ENCODE measurements around the gene AKAP7. TPM values are rescaled to one million over a fixed set of nuclear protein-coding genes. Genes with fewer than 3 reads are reported as not detected.
"Not testable (repeated sequence)": the region's sequence is repeated elsewhere in the genome, so short reads cannot be mapped to it uniquely, and the experiment has no call there.

The AKAP7 gene
- total RNA-seq, 1 experiment from 2014 or later: 12.8 TPM

DNA sequence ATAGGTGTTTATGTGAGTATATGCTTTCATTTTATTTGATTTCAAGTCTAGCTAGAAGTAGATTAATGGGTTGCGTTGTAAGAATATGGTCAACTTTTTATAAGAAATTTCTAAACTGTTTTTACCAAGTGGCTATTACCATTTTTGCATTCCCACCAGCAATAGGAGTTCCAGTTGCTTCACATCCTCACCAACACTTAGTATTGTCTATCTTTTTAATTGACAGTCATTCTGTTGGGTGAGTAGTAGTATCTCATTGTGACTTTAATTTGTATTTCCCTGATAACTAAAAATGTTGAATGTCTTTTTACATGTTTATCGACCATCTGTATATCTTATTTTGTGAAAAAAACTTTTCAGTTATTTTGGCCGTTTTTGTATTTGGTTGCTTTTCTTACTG, 135.3 kb downstream of the AKAP7 start:
- DNase-seq (ENCODE audit: low read depth): no peak
- in situ Hi-C loops (cut with HindIII; ENCODE audit: low pct_unique_long_range_greater_than_20kb, low sequenced_read_pairs): no loop called here

DNA sequence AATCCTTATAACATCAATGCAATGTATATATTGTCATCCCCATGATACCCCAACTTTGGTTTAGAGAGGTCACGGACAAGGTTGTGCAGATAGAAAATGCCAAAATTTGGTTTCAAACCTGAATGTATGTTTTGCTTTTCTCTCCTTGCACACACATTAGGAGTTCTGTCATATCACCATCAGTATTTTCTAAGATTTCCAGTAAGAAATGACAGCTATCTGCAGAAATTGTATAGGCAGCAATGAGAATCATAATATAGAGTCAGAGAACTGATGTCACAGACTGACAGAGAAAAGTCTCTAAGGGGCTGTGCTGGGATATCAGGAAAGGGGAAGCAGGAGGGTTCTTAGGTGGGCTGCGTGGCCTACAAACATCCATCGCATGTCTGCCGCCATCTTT, 140.0 kb downstream of the AKAP7 start:
- DNase-seq (ENCODE audit: low read depth): no peak
- in situ Hi-C loops (cut with HindIII; ENCODE audit: low pct_unique_long_range_greater_than_20kb, low sequenced_read_pairs): no loop called here

DNA sequence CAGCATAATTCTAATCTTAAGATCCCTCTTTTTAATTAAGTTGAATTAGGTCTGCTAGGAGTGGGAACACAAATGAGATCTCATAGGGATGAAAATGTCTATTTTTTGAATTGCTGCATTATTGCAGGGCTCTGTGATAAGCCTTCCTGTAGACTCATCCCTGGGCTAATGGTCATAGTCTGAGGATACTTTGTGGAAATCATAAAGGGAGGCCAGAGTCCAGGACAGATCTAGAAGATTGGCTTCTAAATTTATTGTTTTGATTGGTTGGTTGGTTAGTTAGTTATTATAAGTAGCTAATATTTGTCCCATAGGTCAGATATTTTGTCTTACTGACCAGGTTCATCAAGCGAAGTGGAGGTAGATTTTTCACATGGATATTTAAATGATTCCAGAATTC, 142.3 kb downstream of the AKAP7 start:
- in situ Hi-C loops (cut with HindIII; ENCODE audit: low pct_unique_long_range_greater_than_20kb, low sequenced_read_pairs): no loop called here
- DNase-seq (ENCODE audit: low read depth): no peak

DNA sequence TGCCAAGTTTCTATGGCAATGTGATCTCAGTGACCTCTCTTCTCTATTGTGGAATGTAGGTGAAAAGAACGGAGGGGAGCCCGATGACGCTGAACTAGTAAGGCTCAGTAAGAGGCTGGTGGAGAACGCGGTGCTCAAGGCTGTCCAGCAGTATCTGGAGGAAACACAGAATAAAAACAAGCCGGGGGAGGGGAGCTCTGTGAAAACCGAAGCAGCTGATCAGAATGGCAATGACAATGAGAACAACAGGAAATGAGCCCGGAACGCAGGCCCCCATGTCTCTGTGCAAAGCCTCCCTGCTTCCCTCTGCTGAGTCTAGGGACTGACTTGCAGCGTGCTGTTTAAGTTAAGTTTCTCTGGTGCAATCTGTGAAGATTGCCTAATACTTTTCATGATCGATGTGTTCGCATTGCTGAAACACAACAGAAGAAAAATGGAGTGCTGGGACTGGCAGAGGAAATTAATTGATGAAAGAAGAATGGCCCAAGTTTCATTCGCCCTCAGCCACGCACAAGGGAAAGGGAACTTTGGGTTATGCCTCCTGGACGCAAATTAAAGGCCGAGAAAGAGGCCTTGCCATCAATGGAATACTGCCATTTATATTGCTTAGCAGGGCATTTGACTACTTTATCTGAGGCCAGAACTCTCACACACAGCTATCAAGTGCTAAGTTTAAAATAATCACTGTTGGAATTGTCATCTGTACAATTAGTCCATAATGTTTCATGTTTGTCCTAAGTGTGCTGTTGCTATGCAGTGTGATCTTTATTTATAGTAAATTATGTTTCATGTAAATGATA, 146.4 kb downstream of the AKAP7 start:
- no peak for DNase-seq (ENCODE audit: low read depth)
- in situ Hi-C loops (cut with HindIII; ENCODE audit: low pct_unique_long_range_greater_than_20kb, low sequenced_read_pairs): no loop called here

DNA sequence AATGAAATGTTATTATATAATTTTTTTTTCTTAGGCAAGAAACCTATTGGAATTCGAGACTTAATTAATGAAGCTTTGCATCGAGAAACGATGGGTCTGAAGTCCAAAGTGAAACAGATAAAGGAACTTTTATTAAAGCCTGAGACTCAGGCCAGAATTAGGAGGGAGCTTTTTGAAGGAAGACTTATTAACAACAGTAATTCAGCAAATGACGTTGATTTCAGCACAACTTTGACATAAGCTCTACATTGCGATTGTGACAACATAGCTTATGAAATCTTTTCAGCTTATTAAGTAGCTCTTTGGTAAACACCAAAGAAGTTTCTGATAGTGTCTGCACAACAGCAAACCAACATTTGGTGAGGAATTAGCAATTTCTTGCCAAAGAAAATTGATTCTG, 147.1 kb downstream of the AKAP7 start:
- in situ Hi-C loops (cut with HindIII; ENCODE audit: low pct_unique_long_range_greater_than_20kb, low sequenced_read_pairs): no loop called here
- no peak for DNase-seq (ENCODE audit: low read depth)

DNA sequence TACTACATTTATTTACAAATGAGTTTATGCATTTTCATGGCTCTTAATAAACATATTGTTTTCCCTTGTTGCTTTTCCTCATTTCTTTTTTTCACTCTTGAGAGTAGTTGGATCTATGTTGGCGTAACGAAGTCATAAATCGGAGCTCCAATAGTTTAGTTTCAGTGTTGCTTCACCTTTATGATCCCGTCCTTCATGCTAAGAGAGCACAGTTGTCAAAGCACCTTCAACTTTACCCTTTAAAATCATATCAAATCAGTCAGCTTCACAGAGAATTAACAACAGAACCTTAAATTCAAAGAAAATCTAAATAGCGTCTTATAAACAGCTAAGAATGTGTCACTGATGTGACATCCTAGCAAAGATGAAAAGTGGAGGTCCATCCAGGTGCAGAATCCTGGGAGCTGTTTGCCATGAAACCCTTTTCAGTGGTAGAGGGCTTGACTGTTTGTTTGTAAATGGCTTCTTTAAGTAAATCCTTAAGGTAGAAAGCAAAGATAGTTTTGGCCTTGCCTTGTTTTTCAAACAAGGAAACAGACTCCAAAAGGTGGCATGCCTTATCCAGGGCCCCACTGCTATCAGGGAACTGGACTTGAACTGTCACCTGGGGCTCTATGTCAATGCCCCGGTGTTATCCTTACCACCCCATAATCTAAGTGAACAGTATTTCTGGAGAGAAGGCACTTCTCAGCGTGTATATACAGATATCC, 148.4 kb downstream of the AKAP7 start:
- in situ Hi-C loops (cut with HindIII; ENCODE audit: low pct_unique_long_range_greater_than_20kb, low sequenced_read_pairs): no loop called here
- no peak for DNase-seq (ENCODE audit: low read depth)

DNA sequence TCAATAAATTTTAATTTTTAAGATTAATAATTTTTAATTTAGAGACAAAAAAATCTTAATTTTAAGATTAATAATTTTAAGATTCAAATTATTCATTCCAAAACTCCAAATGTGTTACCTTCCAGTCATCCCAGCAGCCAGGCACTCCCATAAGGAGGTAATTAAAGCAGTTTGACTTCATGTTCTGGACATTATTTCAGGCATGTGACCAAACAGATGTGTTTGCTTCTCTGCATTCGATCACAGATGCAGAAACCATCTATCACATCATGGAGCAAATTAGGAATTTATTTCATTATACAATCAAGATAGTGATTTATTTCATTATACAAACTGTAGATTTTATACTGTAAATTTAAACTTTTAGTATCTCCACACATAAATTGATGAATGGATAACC, 150.3 kb downstream of the AKAP7 start:
- DNase-seq (ENCODE audit: low read depth): no peak
- in situ Hi-C loops (cut with HindIII; ENCODE audit: low pct_unique_long_range_greater_than_20kb, low sequenced_read_pairs): no loop called here

DNA sequence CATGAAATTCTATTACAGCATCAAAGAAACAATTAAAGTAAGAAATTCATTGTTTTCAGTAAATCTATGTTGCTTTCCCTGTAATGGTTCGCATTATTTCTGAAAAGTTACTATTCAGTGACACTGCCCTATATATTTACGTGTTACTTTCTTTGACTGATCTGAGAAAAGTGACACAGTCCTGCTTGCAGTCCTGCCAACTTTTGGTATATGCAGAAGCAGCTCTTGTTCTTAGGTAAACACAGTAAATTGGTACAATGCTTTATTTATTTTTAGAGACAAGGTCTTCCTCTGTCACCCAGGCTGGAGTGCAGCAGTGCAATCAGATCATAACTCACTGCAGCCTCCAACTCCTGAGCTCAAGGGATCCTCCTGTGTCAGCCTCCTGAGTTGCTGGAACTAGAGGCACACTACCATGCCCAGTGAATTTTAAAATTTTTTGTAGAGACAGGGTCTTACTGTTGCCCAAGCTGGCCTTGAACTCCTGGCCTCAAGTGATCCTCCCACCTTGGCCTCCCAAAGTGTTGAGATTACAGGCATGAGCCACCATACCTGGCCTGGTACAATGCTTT, 151.3 kb downstream of the AKAP7 start:
- in situ Hi-C loops (cut with HindIII; ENCODE audit: low pct_unique_long_range_greater_than_20kb, low sequenced_read_pairs): no loop called here
- DNase-seq (ENCODE audit: low read depth): no peak

DNA sequence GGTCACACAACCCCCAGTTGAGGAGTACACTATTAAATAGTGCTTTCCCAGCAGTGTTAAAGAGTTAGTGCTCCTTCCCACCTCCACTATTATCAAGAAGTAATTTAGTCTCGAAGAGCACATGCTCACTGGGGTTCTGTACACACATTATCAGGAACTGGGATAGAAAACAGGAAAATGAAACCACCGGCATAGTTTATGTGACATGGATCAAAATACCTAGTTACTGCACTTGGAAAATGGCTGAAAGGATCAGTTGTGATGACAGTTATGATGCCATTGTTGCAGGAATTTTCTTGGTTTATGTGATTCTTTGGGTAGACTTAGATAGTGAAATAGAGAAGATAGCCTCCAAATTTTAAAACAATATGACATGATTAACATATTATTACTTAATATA, 152.9 kb downstream of the AKAP7 start:
- in situ Hi-C loops (cut with HindIII; ENCODE audit: low pct_unique_long_range_greater_than_20kb, low sequenced_read_pairs): no loop called here

DNA sequence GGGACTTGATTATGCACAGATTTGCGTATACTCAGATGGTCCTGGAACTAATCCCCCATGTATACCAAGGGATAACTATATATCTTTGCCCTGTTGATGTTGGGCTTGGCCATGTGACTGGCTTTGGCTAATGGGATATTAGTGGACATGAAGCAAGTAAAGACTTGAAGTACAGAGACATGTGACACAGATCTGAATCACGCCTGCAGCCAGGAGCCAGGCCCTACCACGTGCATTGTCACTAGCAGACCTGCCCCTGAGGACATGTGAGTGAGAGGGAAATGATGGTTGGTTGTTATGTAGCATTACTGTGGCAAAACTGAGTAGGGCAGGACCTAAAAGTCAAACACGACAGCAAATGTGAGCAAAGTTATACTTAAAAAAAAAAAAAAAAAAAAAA, 155.7 kb downstream of the AKAP7 start:
- in situ Hi-C loops (cut with HindIII; ENCODE audit: low pct_unique_long_range_greater_than_20kb, low sequenced_read_pairs): no loop called here
- no peak for DNase-seq (ENCODE audit: low read depth)

More for the DNA sequence above, 152.9 kb downstream of the AKAP7 start:
- DNase-seq (ENCODE audit: low read depth): no peak

DNA sequence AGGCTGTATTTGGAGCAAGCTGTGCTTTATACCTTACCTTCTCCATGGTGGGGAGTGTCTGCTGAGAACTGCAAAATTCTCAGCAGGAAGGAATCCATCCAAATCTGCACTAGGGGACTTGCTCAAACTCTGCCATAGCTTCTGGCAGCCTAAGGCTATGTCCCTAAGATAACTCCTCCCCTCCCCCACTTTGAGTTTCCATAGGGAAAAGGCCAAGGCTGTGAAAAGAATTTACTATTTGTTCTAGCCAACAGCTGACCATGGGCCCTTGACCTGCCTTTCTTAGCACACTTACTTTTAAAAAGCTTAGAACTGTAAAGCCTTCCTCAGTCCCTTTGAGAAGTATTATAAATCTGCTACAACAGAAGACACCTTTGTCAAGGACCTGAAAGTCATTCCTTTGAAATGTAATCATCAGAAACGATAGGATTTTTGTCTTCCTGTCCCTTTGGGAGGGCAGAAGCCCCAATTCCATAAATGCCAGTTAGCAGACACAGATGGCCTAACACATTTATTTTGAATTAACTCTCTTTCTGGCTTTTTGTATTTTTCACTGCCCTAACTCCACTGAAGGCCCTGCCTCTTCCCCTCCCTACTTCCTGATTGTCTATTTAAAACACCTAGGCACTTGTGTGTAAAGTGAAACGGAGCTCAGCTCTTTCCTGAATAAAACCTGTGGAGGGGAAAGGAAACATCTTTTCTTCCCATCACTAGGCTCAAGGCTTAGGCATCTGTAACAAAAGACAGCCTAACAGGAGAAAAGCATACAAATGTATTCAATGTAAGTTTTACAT, 157.1 kb downstream of the AKAP7 start:
- in situ Hi-C loops (cut with HindIII; ENCODE audit: low pct_unique_long_range_greater_than_20kb, low sequenced_read_pairs): no loop called here
- DNase-seq (ENCODE audit: low read depth): no peak

DNA sequence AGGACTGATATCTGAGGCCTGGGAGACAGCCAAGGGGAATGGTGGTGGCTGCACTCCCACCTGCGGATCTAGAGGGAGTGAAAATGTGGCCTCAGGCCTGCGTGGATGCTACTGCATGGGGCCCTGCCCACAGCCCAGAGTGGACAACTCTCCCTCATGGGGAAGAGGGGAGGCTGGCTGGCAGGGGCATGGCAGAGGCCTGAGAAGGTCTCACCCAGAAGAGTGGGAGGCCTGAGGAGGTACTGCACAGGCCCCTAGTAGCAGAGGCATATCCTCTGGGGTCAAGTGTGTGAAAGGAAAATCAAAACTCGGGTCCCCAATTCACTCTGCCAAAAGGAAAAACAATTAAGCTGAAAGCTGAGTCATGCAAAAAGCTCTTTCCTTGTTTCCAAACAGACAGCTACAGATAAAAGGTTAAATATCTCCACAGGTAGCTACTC, 158.2 kb downstream of the AKAP7 start:
- DNase-seq (ENCODE audit: low read depth): no peak
- in situ Hi-C loops (cut with HindIII; ENCODE audit: low pct_unique_long_range_greater_than_20kb, low sequenced_read_pairs): no loop called here

DNA sequence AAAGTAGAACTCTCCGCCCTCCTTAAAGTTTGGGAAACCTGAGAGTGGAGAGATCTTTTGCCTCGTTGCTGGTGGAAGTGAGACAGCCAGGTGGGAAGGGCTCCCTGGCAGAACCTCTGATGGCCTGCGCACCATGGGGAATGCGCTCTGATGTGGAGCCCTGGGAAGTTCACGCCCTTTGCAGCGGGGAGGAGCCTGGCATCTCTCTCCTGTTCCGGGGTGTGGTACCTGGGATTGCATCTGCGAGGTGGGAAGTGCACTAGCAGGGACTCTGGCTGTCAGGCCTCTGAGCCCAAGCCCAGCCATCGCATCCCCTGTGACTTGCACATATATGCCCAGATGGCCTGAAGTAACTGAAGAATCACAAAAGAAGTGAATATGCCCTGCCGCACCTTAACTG, 159.8 kb downstream of the AKAP7 start:
- no peak for DNase-seq (ENCODE audit: low read depth)
- in situ Hi-C loops (cut with HindIII; ENCODE audit: low pct_unique_long_range_greater_than_20kb, low sequenced_read_pairs): no loop called here

DNA sequence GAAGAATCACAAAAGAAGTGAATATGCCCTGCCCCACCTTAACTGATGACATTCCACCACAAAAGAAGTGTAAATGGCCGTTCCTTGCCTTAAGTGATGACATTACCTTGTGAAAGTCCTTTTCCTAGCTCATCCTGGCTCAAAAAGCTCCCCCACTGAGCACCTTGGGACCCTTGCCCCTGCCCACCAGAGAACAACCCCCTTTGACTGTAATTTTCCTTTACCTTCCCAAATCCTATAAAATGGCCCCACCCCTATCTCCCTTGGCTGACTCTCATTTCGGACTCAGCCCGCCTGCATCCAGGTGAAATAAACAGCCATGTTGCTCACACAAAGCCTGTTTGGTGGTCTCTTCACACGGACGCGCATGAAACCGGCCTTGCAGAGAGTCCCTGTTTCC, 165.6 kb downstream of the AKAP7 start:
- in situ Hi-C loops (cut with HindIII; ENCODE audit: low pct_unique_long_range_greater_than_20kb, low sequenced_read_pairs): not testable (repeated sequence)

DNA sequence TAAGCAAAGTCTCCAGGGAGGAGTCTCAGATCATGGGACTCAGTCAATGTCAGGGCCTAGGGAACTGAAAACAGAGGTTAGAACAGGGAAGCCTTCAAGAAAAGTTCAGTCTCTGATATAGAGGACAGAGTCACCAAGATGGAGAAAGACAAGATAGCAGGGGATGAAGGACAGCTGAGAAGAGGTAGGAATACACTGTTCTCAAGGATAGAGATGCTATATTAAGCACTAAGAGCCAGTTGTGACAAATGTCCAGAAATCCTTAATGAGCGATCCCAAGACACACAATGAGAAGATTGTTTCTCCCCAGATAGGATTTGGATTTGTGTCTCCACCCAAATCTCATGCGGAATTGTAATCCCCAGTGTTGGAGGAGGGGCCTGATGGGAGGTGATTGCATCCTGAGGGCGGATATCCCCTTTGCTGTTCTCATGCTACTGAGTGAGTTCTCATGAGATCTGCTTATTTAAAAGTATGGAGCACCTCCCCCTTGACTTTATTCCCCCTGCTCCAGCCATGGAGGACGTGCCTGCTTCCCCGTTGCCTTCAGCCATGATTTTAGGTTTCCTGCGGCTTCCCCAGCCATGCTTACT, 168.2 kb downstream of the AKAP7 start:
- in situ Hi-C loops (cut with HindIII; ENCODE audit: low pct_unique_long_range_greater_than_20kb, low sequenced_read_pairs): no loop called here
- no peak for DNase-seq (ENCODE audit: low read depth)

More for the DNA sequence above, 165.6 kb downstream of the AKAP7 start:
- not testable (repeated sequence) for DNase-seq (ENCODE audit: low read depth)

DNA sequence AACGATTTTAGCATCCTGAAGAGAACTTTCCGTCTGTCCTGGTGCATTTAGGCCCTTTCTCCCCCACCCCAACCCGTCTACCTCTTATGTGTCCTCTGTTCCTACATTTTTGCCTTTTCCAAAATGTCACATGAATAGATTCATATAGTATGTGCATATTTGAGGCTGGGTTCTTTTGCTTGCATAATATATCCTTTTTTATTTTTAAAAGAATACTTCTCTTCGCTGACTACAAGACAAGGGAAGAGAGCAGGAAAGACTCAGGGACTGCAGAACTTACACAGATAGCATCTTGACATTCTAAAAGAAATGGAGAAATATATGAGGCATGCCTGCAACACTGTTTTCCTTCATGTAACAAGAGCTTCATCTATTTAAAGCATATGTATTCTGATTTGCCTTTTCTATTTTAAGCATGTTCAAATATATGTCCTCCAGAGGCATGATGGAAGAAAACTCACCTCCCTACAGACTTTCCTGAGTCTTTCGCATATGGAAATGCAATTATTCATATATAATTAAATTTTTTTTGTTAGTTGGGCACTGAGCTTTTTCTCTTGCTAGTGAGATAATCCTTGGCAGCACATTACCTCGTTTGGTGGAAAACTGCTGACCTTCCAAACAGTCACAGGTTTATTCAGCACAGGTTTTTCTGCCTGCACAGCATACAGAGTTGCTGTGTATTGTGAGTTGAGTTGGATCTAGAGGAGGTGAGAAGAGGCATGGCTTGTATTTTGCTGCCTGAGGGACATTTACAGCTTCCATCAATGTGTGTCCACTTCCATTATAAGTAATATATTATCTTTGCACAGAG, 170.0 kb downstream of the AKAP7 start:
- in situ Hi-C loops (cut with HindIII; ENCODE audit: low pct_unique_long_range_greater_than_20kb, low sequenced_read_pairs): no loop called here

DNA sequence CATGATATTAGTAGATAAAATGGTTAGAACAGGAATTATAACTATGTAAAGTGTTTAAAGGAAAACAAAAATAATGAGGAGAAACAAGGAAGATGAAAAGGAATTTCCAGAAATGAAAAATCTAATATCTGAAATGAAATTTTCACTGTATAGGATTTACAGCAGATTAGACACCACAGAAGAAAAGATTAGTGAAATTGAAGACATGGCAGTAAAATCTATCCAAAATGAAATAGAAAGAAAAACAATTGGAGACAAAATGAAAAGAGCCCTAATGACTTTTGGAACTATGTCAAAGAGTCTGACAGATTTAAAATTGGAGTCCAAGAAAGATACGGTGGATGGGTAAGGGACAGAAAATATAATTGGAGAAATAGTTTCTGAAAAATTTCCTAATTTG, 174.2 kb downstream of the AKAP7 start:
- no peak for DNase-seq (ENCODE audit: low read depth)
- in situ Hi-C loops (cut with HindIII; ENCODE audit: low pct_unique_long_range_greater_than_20kb, low sequenced_read_pairs): no loop called here

More for the DNA sequence above, 170.0 kb downstream of the AKAP7 start:
- no peak for DNase-seq (ENCODE audit: low read depth)

DNA sequence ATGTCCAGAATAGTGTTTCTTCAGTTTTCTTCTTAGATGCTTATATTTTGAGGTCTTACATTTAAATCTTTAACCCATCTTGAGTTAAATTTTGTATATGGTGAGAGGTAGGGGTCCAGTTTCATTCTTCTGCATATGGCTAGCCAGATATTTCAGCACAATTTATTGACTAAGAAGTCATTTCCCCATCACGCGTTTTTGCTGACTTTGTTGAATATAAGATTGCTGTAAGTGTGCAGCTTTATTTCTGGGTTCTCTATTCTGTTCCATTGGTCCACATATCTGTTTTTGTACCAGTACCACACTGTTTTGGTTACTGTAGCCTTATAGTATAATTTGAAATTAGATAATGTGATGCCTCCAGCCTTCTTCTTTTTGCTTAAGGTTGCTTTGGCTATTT, 179.6 kb downstream of the AKAP7 start:
- DNase-seq (ENCODE audit: low read depth): no peak
- in situ Hi-C loops (cut with HindIII; ENCODE audit: low pct_unique_long_range_greater_than_20kb, low sequenced_read_pairs): no loop called here
